Right lobe of liver (tissue), 6 donors: ENCODE measurements around the gene MYOG. TPM values are rescaled to one million over a fixed set of nuclear protein-coding genes. Genes with fewer than 3 reads are reported as not detected.

Experiments
- ATAC-seq, 4 donors: fragments of 200-7000 bp; cut with Tn5 transposase; one replicate each; pipeline ENCODE4 v1.9.1; 2020; ENCODE audit warnings: mild to moderate bottlenecking in 4 of 4, moderate library complexity in 4 of 4
- DNase-seq, 3 donors: peaks; one replicate each; pipeline ENCODE4 v3.0.0-alpha.2; 2020
- H3K27ac ChIP-seq, 3 donors: fragments of 200-600 bp; one replicate each; pipeline ENCODE4 v1.8.0; 2022
- H3K27me3 ChIP-seq, 2 donors: fragments of 200-600 bp; one replicate each; pipeline ENCODE4 v1.8.0; 2022
- H3K36me3 ChIP-seq, 4 donors: fragments of 200-600 bp; sonication (generic) in 1 of 4; one replicate each; pipeline versions ENCODE4 v1.5.1 to v1.8.0; 2017 to 2022; ENCODE audit warnings: control low read depth in 1 of 4
- H3K4me1 ChIP-seq, 4 donors: fragments of 200-600 bp; sonication (generic) in 1 of 4; one replicate each; pipeline versions ENCODE4 v1.5.1 to v1.8.0; 2017 to 2022; ENCODE audit warnings: control low read depth in 1 of 4
- H3K4me3 ChIP-seq, 3 donors: fragments of 200-600 bp; one replicate each; pipeline ENCODE4 v1.8.0; 2022
- H3K9me3 ChIP-seq, 4 donors: fragments of 200-600 bp; sonication (generic) in 1 of 4; one replicate each; pipeline versions ENCODE4 v1.5.1 to v1.8.0; 2017 to 2022; ENCODE audit warnings: control low read depth in 1 of 4
- CTCF ChIP-seq, 4 donors: fragments of 200-600 bp in 3 of 4; fragments of 450-650 bp in 1 of 4; IDR thresholded peaks; one replicate each; pipeline versions ENCODE4 v1.5.1 to v1.8.0; 2016 to 2022; ENCODE audit warnings: antibody characterized with exemption in 4 of 4, mild to moderate bottlenecking in 2 of 4
- POLR2A ChIP-seq: fragments of 450-650 bp; IDR thresholded peaks from one replicate; pipeline ENCODE4 v1.6.1; 2017; ENCODE audit warnings: antibody characterized with exemption, mild to moderate bottlenecking
- WGBS: methylation state at CpG from one replicate; pipeline ENCODE4 v1.1.6; 2018; ENCODE audit warnings: low coverage, low lambda C conversion rate; ENCODE audit not compliant: insufficient coverage; ENCODE audit errors: missing lambda C conversion rate; 5-methylcytosine and 5-hydroxymethylcytosine counted together
- intact Hi-C, 2 donors: fragments of 100-400 bp; cut with DNase I; formaldehyde crosslinking; loops; one replicate each; pipeline versions ENCODE4 v1.11.2 to v1.14.1; 2022
- total RNA-seq, 6 experiments: library from RNA; depleted of rRNA in 2 of 6; stranded (reverse); fragments of >200 nt in 2 of 6; fragmentation: NEBNext Ultra II Directional in 3 of 6; extraction: Animal tissue kit (Norgen Biotek cat#: 25700) in 3 of 6; gene quantifications; one replicate each; pipeline versions ENCODE4 v1.1.0 to v1.2.4, GENCODE V29; 2016 to 2023
- donor health status: DM: no; HTN: yes; CAD: no.
- donor health status: DM: no; HTN: no; CAD: no.
- donor health status: DM: no; HTN: no; CAD: no.
- donor health status: DM: no; HTN: yes; CAD: no.
- donor health status: DM: no; HTN: yes; CAD: no.

The MYOG gene
- total RNA-seq, 6 experiments from 2014 or later = not detected

- ATAC-seq (no peak), DNase-seq (no peak)
- no peak overlapping the region for H3K27ac ChIP-seq
- 82% methylated on average over 2 of the region's 2 CpGs for WGBS
- H3K4me1 ChIP-seq = no peaks in the 10 kb centered on the region
- TF ChIP-seq CTCF (IDR thresholded peaks at IDR 0.05) = no peak
- TF ChIP-seq POLR2A = no peak
- no peaks in the 10 kb centered on the region for H3K27me3 ChIP-seq
- intact Hi-C loops = no loop called here
- no peaks in the 10 kb centered on the region for H3K9me3 ChIP-seq
- no peak overlapping the region for H3K4me3 ChIP-seq
- no peaks in the 10 kb centered on the region for H3K36me3 ChIP-seq
Observed at GRCh38 chr1:203033287-203033686, 52.5 kb downstream of the MYOG start.

Other genes starting within 250 kb of the MYOG start
- 1 to 10 TPM; 2.6 to 6.3 (median 4.5) TPM for gene RABIF, start 196.9 kb downstream of the MYOG start, total RNA-seq
- gene KLHL12, start 158.8 kb downstream of the MYOG start, total RNA-seq = 10 to 100 TPM; 10.7 to 13.0 (median 12.3) TPM
- gene ADIPOR1, start 127.7 kb downstream of the MYOG start, total RNA-seq = 10 to 100 TPM; 49.3 to 88.3 (median 61.1) TPM
- gene CYB5R1, start 118.8 kb downstream of the MYOG start, total RNA-seq = 10 to 100 TPM; 29.6 to 42.7 (median 36.4) TPM
- 10 to 100 TPM; 21.4 to 38.1 (median 31.0) TPM for gene TMEM183A, start 78.6 kb downstream of the MYOG start, total RNA-seq
- gene PPFIA4, start 59.5 kb downstream of the MYOG start, total RNA-seq = 1 to 10 TPM in 1 of 6 experiments, under 1 TPM in 4, not detected in 1; 0.18 to 5.5 (median 0.49) TPM
- gene ADORA1, start 41.7 kb upstream of the MYOG start, total RNA-seq = under 1 TPM in 5 of 6 experiments, not detected in 1; 0.31 to 0.78 (median 0.39) TPM
- gene MYBPH, start 89.8 kb upstream of the MYOG start, total RNA-seq = under 1 TPM in 1 of 6 experiments, not detected in 5; 0.12 TPM
- 100 to 1,000 TPM in 3 of 6 experiments, 10 to 100 TPM in 2, 1 to 10 TPM in 1; 2.8 to 397 (median 219) TPM for gene CHI3L1, start 100.7 kb upstream of the MYOG start, total RNA-seq
- under 1 TPM in 3 of 6 experiments, not detected in 3; 0.46 to 0.61 (median 0.46) TPM for gene CHIT1, start 143.7 kb upstream of the MYOG start, total RNA-seq
- 10 to 100 TPM in 1 of 6 experiments, 1 to 10 TPM in 5; 2.0 to 11.2 (median 5.4) TPM for gene BTG2, start 219.5 kb upstream of the MYOG start, total RNA-seq